Liver (tissue), 9 donors: Measurements from ENCODE around the gene TNS4. TPM values are rescaled to one million over a fixed set of nuclear protein-coding genes. Genes with fewer than 3 reads are reported as not detected.

Experiments
- DNase-seq: peaks from one replicate; pipeline ENCODE4 v3.0.0-alpha.2; 2017; ENCODE audit warnings: low spot score
- H3K27ac ChIP-seq, 2 donors: one replicate each; pipeline ENCODE4 v1.7.0; 2013; ENCODE audit warnings: inconsistent platforms in 2 of 2, low read length in 2 of 2, control low read depth in 1 of 2, low read depth in 1 of 2, mild to moderate bottlenecking in 1 of 2
- H3K27me3 ChIP-seq, 4 donors: one replicate each; pipeline versions ENCODE4 v1.6.1 to v1.7.0; 2013; ENCODE audit warnings: low read length in 3 of 4, inconsistent platforms in 1 of 4, mild to moderate bottlenecking in 1 of 4, moderate library complexity in 1 of 4; ENCODE audit not compliant: control insufficient read depth in 4 of 4, insufficient read depth in 4 of 4
- H3K36me3 ChIP-seq, 4 donors: one replicate each; pipeline versions ENCODE4 v1.6.1 to v1.7.0; 2013; ENCODE audit warnings: low read length in 3 of 4, mild to moderate bottlenecking in 3 of 4, low read depth in 1 of 4, moderate library complexity in 1 of 4; ENCODE audit not compliant: control insufficient read depth in 4 of 4, insufficient read depth in 3 of 4
- H3K4me1 ChIP-seq, 4 donors: one replicate each; pipeline versions ENCODE4 v1.6.1 to v1.7.0; 2013; ENCODE audit warnings: low read length in 3 of 4, mild to moderate bottlenecking in 3 of 4, moderate library complexity in 1 of 4; ENCODE audit not compliant: control insufficient read depth in 4 of 4, insufficient read depth in 4 of 4
- H3K4me3 ChIP-seq, 3 donors: one replicate each; pipeline versions ENCODE4 v1.6.1 to v1.7.0; 2013; ENCODE audit warnings: low read length in 3 of 3, control low read depth in 1 of 3, low read depth in 1 of 3, mild to moderate bottlenecking in 1 of 3
- H3K9ac ChIP-seq, 2 donors: one replicate each; pipeline ENCODE4 v1.7.0; 2013; ENCODE audit warnings: low read length in 2 of 2, mild to moderate bottlenecking in 2 of 2, moderate library complexity in 2 of 2, control low read depth in 1 of 2, low read depth in 1 of 2
- H3K9me3 ChIP-seq, 4 donors: one replicate each; pipeline versions ENCODE4 v1.6.1 to v1.7.0; 2013; ENCODE audit warnings: low read length in 3 of 4; ENCODE audit not compliant: control insufficient read depth in 4 of 4
- ATF3 ChIP-seq: IDR thresholded peaks from 2 replicates; pipeline ENCODE4 v1.6.1; 2016; ENCODE audit warnings: antibody characterized with exemption
- FOXA1 ChIP-seq: IDR thresholded peaks from 2 replicates; pipeline ENCODE4 v1.6.1; 2016; ENCODE audit warnings: antibody characterized with exemption
- FOXA2 ChIP-seq: IDR thresholded peaks from 2 replicates; pipeline ENCODE4 v1.6.1; 2016; ENCODE audit warnings: antibody characterized with exemption
- HNF4A ChIP-seq, 2 donors: conservative IDR thresholded peaks; 2 replicates each; pipeline ENCODE4 v1.6.1; 2016; ENCODE audit warnings: antibody characterized with exemption in 2 of 2, mild to moderate bottlenecking in 2 of 2
- JUND ChIP-seq, 2 donors: IDR thresholded peaks; 2 replicates each; pipeline ENCODE4 v1.6.1; 2016; ENCODE audit warnings: antibody characterized with exemption in 2 of 2
- NR2F2 ChIP-seq: IDR thresholded peaks from 2 replicates; pipeline ENCODE4 v1.6.1; 2016; ENCODE audit warnings: antibody characterized with exemption
- REST ChIP-seq: IDR thresholded peaks from 2 replicates; pipeline ENCODE4 v1.6.1; 2016; ENCODE audit warnings: antibody characterized with exemption, mild to moderate bottlenecking
- RXRA ChIP-seq, 2 donors: IDR thresholded peaks; 2 replicates each; pipeline ENCODE4 v1.6.1; 2017 to 2018; ENCODE audit warnings: antibody characterized with exemption in 2 of 2, mild to moderate bottlenecking in 1 of 2
- SP1 ChIP-seq: IDR thresholded peaks from 2 replicates; pipeline ENCODE4 v1.6.1; 2018; ENCODE audit warnings: antibody characterized with exemption, mild to moderate bottlenecking
- YY1 ChIP-seq: IDR thresholded peaks from 2 replicates; pipeline ENCODE4 v1.6.1; 2016; ENCODE audit warnings: antibody characterized with exemption, mild to moderate bottlenecking
- ZBTB33 ChIP-seq: IDR thresholded peaks from 2 replicates; pipeline ENCODE4 v1.6.1; 2016; ENCODE audit warnings: antibody characterized with exemption
- WGBS: extraction: QIAGEN DNeasy Blood & Tissue Kit; methylation state at CpG from one replicate; pipeline ENCODE4 v1.1.7; 2013; 5-methylcytosine and 5-hydroxymethylcytosine counted together
- polyA plus RNA-seq, 2 donors: library from polyadenylated mRNA; stranded (reverse) in 1 of 2; unstranded in 1 of 2; fragments of 200-250 nt in 1 of 2; fragments of >200 nt in 1 of 2; fragmentation: Nextera tagmentation in 1 of 2; extraction: Ambion mirVana in 1 of 2; gene quantifications; one replicate each; pipeline versions ENCODE4 v1.2.1 to v1.2.3, GENCODE V29; 2013 to 2015
- total RNA-seq, 2 donors: library from RNA; depleted of rRNA; stranded (reverse); fragments of >200 nt; gene quantifications; one replicate each; pipeline ENCODE4 v1.2.3, GENCODE V29; 2014
- donor health status: healthy.
- donor health status: healthy.
- donor health status: healthy.
- donor health status: healthy.
- donor health status: healthy.

Gene TNS4
- total and polyA plus RNA-seq, 4 donors: 0.08 TPM; not detected in 3

GRCh38 chr17:40487371-40488020 lies 13.9 kb downstream of the TNS4 start:
- Histone ChIP-seq H3K4me1 (no peaks in the 10 kb centered on the region), H3K27ac (no peak overlapping the region), H3K9ac (no peak overlapping the region), H3K9me3 (no peaks in the 10 kb centered on the region), H3K36me3 (no peaks in the 10 kb centered on the region), H3K27me3 (no peaks in the 10 kb centered on the region), H3K4me3 (no peak overlapping the region)
- no peak for TF ChIP-seq ZBTB33
- TF ChIP-seq HNF4A (conservative IDR thresholded peaks at IDR 0.05): no peak
- no peak for TF ChIP-seq RXRA (IDR thresholded peaks at IDR 0.05)
- TF ChIP-seq FOXA1: no peak
- TF ChIP-seq REST: no peak
- TF ChIP-seq SP1: no peak
- TF ChIP-seq JUND (IDR thresholded peaks at IDR 0.05): no peak
- no peak for TF ChIP-seq FOXA2
- TF ChIP-seq ATF3: no peak
- WGBS: 85% methylated on average over 7 of the region's 7 CpGs
- no peak for DNase-seq

GRCh38 chr17:40486522-40487370 lies 14.7 kb downstream of the TNS4 start:
- no peaks in the 10 kb centered on the region for H3K4me1 ChIP-seq
- no peaks in the 10 kb centered on the region for H3K27me3 ChIP-seq
- no peak overlapping the region for H3K9ac ChIP-seq
- no peaks in the 10 kb centered on the region for H3K36me3 ChIP-seq
- no peak for DNase-seq
- WGBS: 82% methylated on average over 12 of the region's 12 CpGs
- H3K9me3 ChIP-seq: no peaks in the 10 kb centered on the region
- no peak overlapping the region for H3K27ac ChIP-seq
- TF ChIP-seq REST: no peak
- no peak for TF ChIP-seq ATF3
- no peak for TF ChIP-seq JUND (IDR thresholded peaks at IDR 0.05)
- TF ChIP-seq NR2F2: no peak
- TF ChIP-seq YY1: no peak
- no peak overlapping the region for H3K4me3 ChIP-seq
